ENCODE measurements around the gene TFPI2. TPM values are rescaled to one million over a fixed set of nuclear protein-coding genes. Genes with fewer than 3 reads are reported as not detected.

TFPI2 gene
- total RNA-seq (2021; fragmentation: NEBNext Ultra II Directional; extraction: Animal tissue kit (Norgen Biotek cat#: 25700)) = 10 to 100 TPM; 38.2 to 80.3 (median 54.5) TPM
- long read RNA-seq, transcript TFPI2-201 (5 exons, 2,445 nt) = major isoform, 80 of 98 reads
- long read RNA-seq, partial matches to known transcripts = 9 of 98 reads
- long read RNA-seq, other reads (novel, unspliced or antisense) = 7 of 98 reads

GRCh38 chr7:93890464-93891068 is at the start of gene TFPI2:
TSS of gene TFPI2 (minus strand) at chr7:93890753. CDS start at chr7:93890678, 75 bp downstream.
- H3K4me3 Mint-ChIP-seq = peak within 1 kb of the TSS; percentile 93
- H3K36me3 Mint-ChIP-seq (ENCODE audit: low read depth) = no peaks in the 10 kb centered on the region
- H3K9me3 Mint-ChIP-seq = no peaks in the 10 kb centered on the region
- H3K4me1 Mint-ChIP-seq (ENCODE audit: low read depth) = peaks cover 50% of the 10 kb centered on the region
- peak; percentile 23 for DNase-seq
- H3K27ac Mint-ChIP-seq = peak within 1 kb of the TSS; percentile 68
- no peak for TF ChIP-seq CTCF (IDR thresholded peaks at IDR 0.05)
- peaks cover 7% of the 10 kb centered on the region for H3K27me3 Mint-ChIP-seq (ENCODE audit: insufficient read depth)

GRCh38 chr7:93938293-93938692 is 47.7 kb upstream of the TFPI2 start:
- H3K36me3 Mint-ChIP-seq (ENCODE audit: low read depth) = no peaks in the 10 kb centered on the region
- H3K9me3 Mint-ChIP-seq = no peaks in the 10 kb centered on the region
- H3K4me1 Mint-ChIP-seq (ENCODE audit: low read depth) = peaks cover 40% of the 10 kb centered on the region

GRCh38 chr7:93937818-93938217 is 47.3 kb upstream of the TFPI2 start:
- Mint-ChIP-seq H3K27me3 (ENCODE audit: insufficient read depth) (no peaks in the 10 kb centered on the region), H3K4me3 (no peak overlapping the region), H3K27ac (no peak overlapping the region), H3K36me3 (ENCODE audit: low read depth) (no peaks in the 10 kb centered on the region), H3K4me1 (ENCODE audit: low read depth) (peaks cover 37% of the 10 kb centered on the region), H3K9me3 (no peaks in the 10 kb centered on the region)
- no peak for TF ChIP-seq CTCF (IDR thresholded peaks at IDR 0.05)
- no peak for DNase-seq

More at GRCh38 chr7:93938293-93938692, 47.7 kb upstream of the TFPI2 start:
- Mint-ChIP-seq H3K27ac (no peak overlapping the region), H3K4me3 (no peak overlapping the region), H3K27me3 (ENCODE audit: insufficient read depth) (no peaks in the 10 kb centered on the region)
- no peak for TF ChIP-seq CTCF (IDR thresholded peaks at IDR 0.05)
- no peak for DNase-seq

GRCh38 chr7:93935102-93935501 is 44.5 kb upstream of the TFPI2 start:
- no peak overlapping the region for H3K4me3 Mint-ChIP-seq
- H3K4me1 Mint-ChIP-seq (ENCODE audit: low read depth) = peaks cover 17% of the 10 kb centered on the region
- DNase-seq = no peak
- no peaks in the 10 kb centered on the region for H3K27me3 Mint-ChIP-seq (ENCODE audit: insufficient read depth)
- no peak for TF ChIP-seq CTCF (IDR thresholded peaks at IDR 0.05)
- H3K9me3 Mint-ChIP-seq = no peaks in the 10 kb centered on the region
- H3K36me3 Mint-ChIP-seq (ENCODE audit: low read depth) = no peaks in the 10 kb centered on the region
- H3K27ac Mint-ChIP-seq = no peak overlapping the region

- Mint-ChIP-seq H3K27me3 (ENCODE audit: insufficient read depth) (no peaks in the 10 kb centered on the region), H3K4me3 (no peak overlapping the region), H3K27ac (no peak overlapping the region), H3K36me3 (ENCODE audit: low read depth) (no peaks in the 10 kb centered on the region), H3K4me1 (ENCODE audit: low read depth) (peaks cover 7% of the 10 kb centered on the region), H3K9me3 (no peaks in the 10 kb centered on the region)
- no peak for DNase-seq
- no peak for TF ChIP-seq CTCF (IDR thresholded peaks at IDR 0.05)
These were observed 42.6 kb upstream of the TFPI2 start for GRCh38 chr7:93933156-93933555.
